ENCODE results near the gene GMDS. TPM values are rescaled to one million over a fixed set of nuclear protein-coding genes. Genes with fewer than 3 reads are reported as not detected.

GMDS gene
- total and polyA plus RNA-seq, 2 of the 8 experiments (the other 6 are each of a cell fraction or from before 2014, with no cell fraction given): 16.8 to 50.0 TPM

DNA sequence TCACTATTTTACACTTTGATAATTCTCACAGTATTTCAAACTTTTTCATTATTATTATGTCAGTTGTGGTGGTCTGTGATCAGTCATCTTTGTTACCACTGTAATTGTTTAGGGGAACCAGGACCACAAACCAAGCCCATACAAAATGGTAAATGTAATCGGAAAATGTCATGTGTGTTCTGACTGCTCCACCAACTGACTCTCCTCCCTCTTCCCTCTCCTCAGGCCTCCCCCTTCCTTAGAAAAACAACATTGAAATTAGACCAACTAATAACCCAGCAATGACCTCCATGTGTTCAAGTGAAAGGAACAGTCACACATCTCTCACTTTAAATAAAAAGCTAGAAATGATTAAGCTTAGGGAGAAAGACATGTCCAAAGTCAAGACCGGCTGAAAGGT lies 63.8 kb downstream of the GMDS start:
- Histone ChIP-seq H3K4me2 (ENCODE audit: insufficient read depth in 1 of 2, low read depth in 2 of 2, low read length in 2 of 2) (no peak overlapping the region), H3K4me1 (replicated peaks in 1 of 4; ENCODE audit: control insufficient read depth in 3 of 4, insufficient read depth in 4 of 4, low read length in 3 of 4) (no peaks in the 10 kb centered on the region), H3K23ac (ENCODE audit: insufficient read length) (no peak overlapping the region), H2BK15ac (ENCODE audit: low read length) (no peak overlapping the region), H3K36me3 (ENCODE audit: control insufficient read depth in 2 of 4, insufficient read depth in 4 of 4, low read length in 3 of 4) (no peaks in the 10 kb centered on the region), H3K79me1 (ENCODE audit: low read depth, low read length) (peaks cover 4% of the 10 kb centered on the region; the same call in 1 of the 2 replicates), H3K4ac (replicated peaks; ENCODE audit: insufficient read length, low read depth, low read length) (no peak overlapping the region), H2AK5ac (ENCODE audit: low read depth, low read length) (no peak overlapping the region), H2BK12ac (ENCODE audit: low read depth, low read length) (no peak overlapping the region), H3K79me2 (ENCODE audit: control insufficient read depth in 1 of 2, insufficient read depth in 2 of 2, low read length in 2 of 2) (peaks cover 0 to 12% of the 10 kb centered on the region in 2 experiments; a peak in 1 of 4 replicates), H2BK120ac (replicated peaks; ENCODE audit: low read depth, low read length) (no peak overlapping the region), H3K4me3 (ENCODE audit: extremely low read depth in 1 of 4, insufficient read depth in 2 of 4, low read depth in 3 of 4, low read length in 4 of 4) (no peak overlapping the region), H3K27ac (ENCODE audit: low read depth, low read length) (no peak overlapping the region), H3K9me3 (ENCODE audit: insufficient read depth in 2 of 2, low read depth in 1 of 2, low read length in 1 of 2) (no peaks in the 10 kb centered on the region), H3K27me3 (replicated peaks in 1 of 4; ENCODE audit: control insufficient read depth in 3 of 4, extremely low read depth in 1 of 4, insufficient read depth in 3 of 4, low read length in 3 of 4) (no peaks in the 10 kb centered on the region), H3K56ac (replicated peaks; ENCODE audit: insufficient read length, low read depth, low read length) (no peak overlapping the region), H3K23me2 (ENCODE audit: low read depth, low read length) (no peaks in the 10 kb centered on the region; the same call in 1 of the 2 replicates), H4K8ac (ENCODE audit: extremely low read depth, insufficient read depth, low read length) (no peak overlapping the region), H4K91ac (replicated peaks; ENCODE audit: insufficient read length, low read length) (no peak overlapping the region), H3K18ac (ENCODE audit: extremely low read depth, low read length) (no peak overlapping the region), H4K5ac (ENCODE audit: insufficient read length, low read depth, low read length) (no peak overlapping the region), H3K9ac (replicated peaks in 1 of 4; ENCODE audit: extremely low read depth in 1 of 4, low read depth in 3 of 4, low read length in 3 of 4) (no peak overlapping the region), H2BK20ac (ENCODE audit: low read length) (no peak overlapping the region), H2BK5ac (ENCODE audit: low read depth, low read length) (no peak overlapping the region), H2AFZ (ENCODE audit: low read length) (no peak overlapping the region), H3K14ac (ENCODE audit: insufficient read length) (no peak overlapping the region), H4K20me1 (replicated peaks in 1 of 2; ENCODE audit: control insufficient read depth in 1 of 2, insufficient read depth in 2 of 2, low read length in 2 of 2) (no peaks in the 10 kb centered on the region)
- no peak for FAIRE-seq
- DNase-seq (ENCODE audit: low read depth in 1 of 2, low spot score in 2 of 2): no peak
- WGBS, 2 experiments (ENCODE audit: extremely low coverage in 1 of 2, insufficient coverage in 1 of 2, insufficient read length in 1 of 2, insufficient replicate concordance in 2 of 2, low coverage in 1 of 2, low lambda C conversion rate in 2 of 2, missing lambda C conversion rate in 1 of 2): 87% methylated on average over 2 of the region's 2 CpGs; no CpG with 5 or more reads in 1 of the 2 experiments
- ChIA-PET POLR2A (ENCODE audit: partially characterized antibody) (no interaction called here), CTCF (ENCODE audit: partially characterized antibody) (interaction anchor here (1.2 to 1.3 kb wide), 2 partner anchors 10 to 15 kb away, joined by 3 to 7 read pairs; no protein-coding TSS in a partner anchor)
- TF ChIP-seq SIRT6 (IDR thresholded peaks at IDR 0.05; ENCODE audit: low read length) (no peak), ASH2L (IDR thresholded peaks at IDR 0.05; ENCODE audit: low read length) (no peak), CBX8 (IDR thresholded peaks at IDR 0.05; ENCODE audit: borderline replicate concordance, low read depth, low read length) (no peak), KDM1A (IDR thresholded peaks at IDR 0.05; ENCODE audit: borderline replicate concordance, low read length) (no peak), RBBP5 (IDR thresholded peaks at IDR 0.05; ENCODE audit: borderline replicate concordance, low read depth, low read length) (no peak), JUN (IDR thresholded peaks at IDR 0.05; ENCODE audit: low read depth, low read length) (no peak), BRCA1 (IDR thresholded peaks at IDR 0.05; ENCODE audit: low read depth, low read length) (no peak)
